Activated CD8-positive, alpha-beta memory T cell treated with anti-CD3 and anti-CD28 coated beads, Interleukin-2, amount 50 U/mL, for 1 hour (primary cell): ENCODE results near the gene RGPD5.
"Not testable (repeated sequence)": the region's sequence is repeated elsewhere in the genome, so short reads cannot be mapped to it uniquely, and the experiment has no call there.

ENCODE experiments used
- DNase-seq: peaks from one replicate; pipeline ENCODE4 v3.0.0-alpha.2; 2020; ENCODE audit errors: extremely low read depth

RGPD5 gene

DNA sequence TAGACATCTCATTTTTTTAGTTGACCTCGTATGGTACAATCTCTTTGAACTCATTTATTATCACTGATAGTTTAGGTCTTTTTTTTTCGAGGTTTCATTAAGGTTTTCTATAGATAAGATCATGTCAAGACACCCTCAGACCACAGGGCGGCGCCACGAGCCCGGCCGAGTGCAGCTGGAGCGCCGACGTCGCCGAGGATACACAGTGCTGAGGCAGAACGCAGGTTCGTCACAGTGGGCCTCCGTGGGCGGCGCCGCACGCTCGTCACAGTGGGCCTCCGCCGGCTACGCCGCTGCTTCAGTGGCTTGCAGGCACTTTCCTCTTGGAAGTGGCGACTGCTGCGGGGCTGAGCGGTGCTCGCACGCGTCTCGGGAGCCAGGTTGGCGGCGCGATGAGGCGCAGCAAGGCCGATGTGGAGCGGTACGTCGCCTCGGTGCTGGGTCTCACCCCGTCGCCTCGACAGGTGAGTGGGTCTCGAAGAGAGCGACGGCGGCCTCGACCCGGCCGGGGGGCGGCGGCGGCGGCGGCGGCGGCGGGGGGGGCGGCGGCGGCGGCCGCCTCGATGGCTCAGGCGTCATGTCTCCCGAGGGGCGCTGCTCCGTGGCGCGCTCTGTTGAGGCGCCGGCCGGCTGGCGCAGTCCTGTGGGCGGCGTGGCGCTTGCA, at the start of gene RGPD5:
RGPD5 (plus strand) TSS at position 232 of the 664 bp plus-strand sequence; CDS start at position 393, 161 bp downstream.
- DNase-seq, result not testable (repeated sequence)

DNA sequence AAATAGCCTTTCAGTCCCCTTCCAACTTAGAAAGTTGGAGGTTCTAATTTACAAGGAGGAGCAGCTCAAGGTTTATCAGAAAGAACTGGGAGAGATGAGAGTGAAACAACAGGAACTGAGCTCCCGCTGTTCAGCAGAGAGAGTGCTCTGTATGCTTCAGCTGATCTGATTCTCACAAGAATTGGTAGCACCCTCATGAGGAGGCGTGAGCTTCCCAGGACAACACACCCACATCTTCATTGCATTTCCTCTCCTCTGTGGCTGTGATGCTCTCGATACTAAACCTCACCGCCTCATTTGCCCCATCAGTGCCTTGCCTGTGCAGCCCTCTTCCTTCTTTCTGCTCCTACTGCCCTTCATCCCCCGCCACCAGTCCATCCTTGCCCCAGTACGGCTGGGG, 42.5 kb upstream of the RGPD5 start:
- DNase-seq, result not testable (repeated sequence)

DNA sequence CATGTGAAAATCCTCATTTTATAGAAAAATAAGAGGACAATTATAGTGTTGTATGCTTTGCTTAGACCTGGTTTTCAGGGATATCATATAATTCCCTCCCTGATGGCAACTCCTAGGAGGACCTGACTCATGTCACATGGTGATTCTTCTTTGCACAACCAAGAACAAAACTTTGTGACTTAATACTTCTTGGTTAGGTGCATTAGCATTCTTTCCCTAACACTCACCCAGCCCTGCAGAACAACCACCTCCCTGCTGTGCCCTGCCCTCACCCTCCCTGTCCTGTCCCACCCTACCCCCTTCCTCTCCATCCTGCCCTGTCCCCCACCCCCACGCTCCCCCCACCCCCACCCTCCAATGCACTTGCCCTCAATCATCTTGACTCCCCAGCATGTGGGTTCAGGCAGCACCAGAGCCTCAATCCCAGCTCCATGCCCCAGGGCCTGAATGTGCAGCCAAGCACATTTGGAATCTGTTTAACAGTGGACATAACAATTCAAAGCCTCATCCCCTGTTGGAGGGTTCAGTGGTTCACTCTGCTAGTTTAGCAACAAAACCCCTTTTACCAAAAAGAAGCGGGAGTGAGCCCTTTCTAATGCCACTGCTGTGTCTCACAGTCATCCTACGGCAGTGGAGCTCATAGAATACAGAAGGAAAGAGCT, 36.8 kb upstream of the RGPD5 start:
- not testable (repeated sequence) for DNase-seq

DNA sequence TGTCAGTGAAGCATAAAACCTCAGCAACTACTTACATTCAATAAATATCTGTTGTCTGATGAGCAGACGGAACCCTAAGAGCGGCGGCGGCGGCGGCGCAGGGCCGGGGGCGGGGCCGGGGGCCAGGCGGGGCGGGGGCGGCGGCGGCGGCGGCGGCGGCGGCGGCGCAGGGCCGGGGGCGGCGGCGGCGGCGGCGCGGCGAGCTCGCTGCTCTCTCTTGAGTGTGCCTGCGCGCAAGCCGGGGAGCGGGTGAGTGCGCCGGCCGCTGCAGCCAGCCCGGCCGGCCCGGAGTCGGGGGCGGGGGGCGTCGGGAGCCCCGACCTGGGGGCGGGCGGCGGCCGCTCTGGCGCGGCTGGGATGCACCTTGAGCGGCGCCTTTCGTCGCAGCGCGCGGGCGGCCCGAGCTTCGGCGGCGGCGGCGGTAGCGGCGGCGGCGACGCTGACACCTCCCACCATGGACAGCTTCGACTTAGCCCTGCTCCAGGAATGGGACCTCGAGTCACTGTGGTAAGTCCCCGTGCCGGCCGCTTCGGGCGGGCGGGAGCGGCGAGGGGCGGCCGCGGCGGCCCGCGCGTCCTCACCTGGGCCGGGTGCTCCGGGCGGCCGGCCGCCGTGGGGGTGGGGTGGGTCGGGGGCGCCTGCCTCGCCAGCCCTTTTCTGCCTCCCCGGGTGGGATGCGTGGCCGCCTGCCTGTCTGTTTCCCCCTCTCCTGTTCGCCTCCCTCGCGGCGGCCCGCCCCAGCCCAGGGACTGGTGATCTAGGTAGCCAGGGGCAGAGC, 33.7 kb upstream of the RGPD5 start:
- DNase-seq, result not testable (repeated sequence)

DNA sequence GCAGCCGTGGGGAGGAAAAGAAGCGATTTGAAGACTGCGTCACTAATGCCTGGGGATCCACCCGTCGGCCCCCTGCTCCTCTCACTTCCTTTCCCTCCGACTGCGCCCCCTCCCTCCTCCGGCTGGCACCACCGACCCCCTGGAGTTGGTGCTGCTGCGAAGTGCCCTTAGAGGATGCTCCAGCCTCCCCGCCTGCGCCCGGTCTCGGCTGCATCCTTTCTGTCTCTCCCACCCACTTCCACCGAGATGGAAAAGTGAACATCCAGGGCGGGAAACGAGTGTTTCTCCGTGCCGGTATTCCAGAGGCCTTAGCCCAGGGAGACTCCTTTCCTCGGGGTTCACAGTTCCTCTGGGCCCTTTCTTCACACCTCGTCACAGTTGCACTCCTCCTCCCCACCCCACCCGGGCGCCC, 33.1 kb upstream of the RGPD5 start:
- not testable (repeated sequence) for DNase-seq

- not testable (repeated sequence) for DNase-seq
Observed at GRCh38 chr2:109761976-109762375, 32.1 kb upstream of the RGPD5 start.

GRCh38 chr2:109766074-109766473, 28.0 kb upstream of the RGPD5 start:
- not testable (repeated sequence) for DNase-seq

- DNase-seq, result not testable (repeated sequence)
Observed at GRCh38 chr2:109766886-109767578, 27.1 kb upstream of the RGPD5 start.

DNA sequence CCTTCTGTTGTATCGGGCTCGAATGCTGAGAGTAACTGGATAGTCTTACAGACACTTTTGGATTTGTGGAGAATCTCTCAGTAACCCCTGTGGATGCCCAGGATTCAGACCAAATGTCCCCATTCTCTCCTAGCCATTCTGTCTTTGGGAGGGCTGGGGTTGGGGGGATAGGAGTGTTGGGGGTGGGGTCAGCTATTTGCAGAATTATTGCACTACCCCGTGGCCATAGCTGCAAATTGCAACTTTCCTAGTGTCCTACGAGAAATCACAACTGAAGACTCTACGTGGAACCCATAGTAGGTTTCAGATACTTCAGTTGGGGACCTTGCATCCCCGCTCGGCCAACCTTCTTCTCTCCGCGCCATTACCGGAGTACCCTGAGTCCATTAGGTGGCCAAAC, 25.2 kb upstream of the RGPD5 start:
- DNase-seq, result not testable (repeated sequence)

DNA sequence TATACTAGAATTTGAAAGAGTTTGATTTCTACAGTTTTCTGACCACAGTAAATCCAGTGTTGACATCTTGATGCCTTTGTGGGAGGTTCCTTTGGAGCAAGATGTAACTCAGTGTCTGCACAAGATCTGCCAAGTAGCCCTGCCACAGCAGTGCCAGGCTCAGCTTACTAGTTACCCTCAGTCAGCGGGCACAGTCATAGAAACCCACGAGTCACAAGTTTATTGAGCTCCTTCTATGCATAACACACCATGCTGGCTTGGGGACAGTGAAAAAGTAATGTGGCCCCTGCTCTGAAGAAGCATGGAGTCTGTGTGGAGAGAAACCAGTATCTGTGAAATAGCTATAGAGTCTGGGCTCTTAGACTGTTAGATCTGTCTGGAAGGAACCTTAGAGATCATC, 15.0 kb upstream of the RGPD5 start:
- not testable (repeated sequence) for DNase-seq

- DNase-seq, result not testable (repeated sequence)
Observed at GRCh38 chr2:109781147-109781816, 12.8 kb upstream of the RGPD5 start.

DNA sequence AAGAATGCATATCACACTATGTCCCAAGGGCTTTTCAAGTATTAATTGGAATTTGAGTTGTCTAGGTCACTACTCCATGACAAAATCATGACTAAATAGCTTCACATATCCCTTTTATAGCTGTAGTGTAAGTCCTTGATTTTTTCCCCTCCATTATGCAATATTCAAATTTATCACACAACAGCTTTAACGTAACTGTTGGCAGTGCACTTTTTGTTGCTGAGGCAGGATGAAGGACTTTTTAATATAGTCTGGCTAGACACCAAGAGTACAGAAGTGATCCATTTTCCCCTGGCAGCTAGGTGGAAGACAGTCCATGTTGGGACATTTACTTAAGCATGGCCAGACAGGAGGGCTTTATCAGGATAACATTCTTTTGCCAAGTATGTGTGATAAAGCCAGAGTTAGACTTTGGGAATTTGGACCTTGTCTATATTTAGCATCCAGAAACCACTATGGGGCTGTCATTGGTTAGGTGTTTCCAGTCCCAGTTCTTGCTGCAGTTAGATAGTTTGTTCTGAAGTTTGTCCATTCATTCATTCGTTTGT, 11.6 kb upstream of the RGPD5 start:
- not testable (repeated sequence) for DNase-seq

DNA sequence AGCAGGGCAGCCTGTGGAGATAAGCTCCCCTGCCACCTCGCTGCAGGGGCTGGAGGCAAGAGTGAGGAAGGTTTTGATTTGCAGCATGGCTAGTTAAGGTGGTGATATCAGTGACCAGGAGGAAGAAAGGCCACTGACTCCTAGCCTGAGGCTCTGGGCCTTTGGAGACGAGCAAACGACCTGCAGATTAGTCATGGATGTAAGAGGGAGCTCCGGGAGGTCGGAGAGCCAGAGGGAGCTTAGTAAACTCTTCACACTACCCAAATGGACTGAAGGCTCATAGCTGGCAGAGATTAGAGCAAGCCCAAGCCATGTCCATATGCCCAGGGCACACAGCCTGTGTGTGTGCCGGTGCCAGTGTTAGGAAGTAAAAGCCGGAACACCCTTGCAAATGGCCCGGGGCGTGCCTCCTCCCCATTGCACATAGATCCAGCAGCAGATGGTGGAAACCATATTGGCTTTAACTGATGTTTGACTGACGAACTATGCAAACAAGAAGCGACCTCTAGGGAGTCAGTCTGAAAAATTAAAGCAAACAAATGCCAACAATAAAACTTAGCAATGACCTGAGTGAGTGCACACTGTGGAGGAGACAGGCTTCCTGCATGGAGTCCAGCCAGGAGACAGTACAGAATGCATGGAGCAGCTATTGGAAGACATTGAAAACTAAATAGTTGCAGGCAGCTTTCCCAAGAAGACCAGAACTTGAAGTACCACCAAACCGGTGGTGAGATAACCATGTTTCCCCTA, 2.4 kb upstream of the RGPD5 start:
- not testable (repeated sequence) for DNase-seq

GRCh38 chr2:109792659-109793058, 1.4 kb upstream of the RGPD5 start:
- DNase-seq, result not testable (repeated sequence)

DNA sequence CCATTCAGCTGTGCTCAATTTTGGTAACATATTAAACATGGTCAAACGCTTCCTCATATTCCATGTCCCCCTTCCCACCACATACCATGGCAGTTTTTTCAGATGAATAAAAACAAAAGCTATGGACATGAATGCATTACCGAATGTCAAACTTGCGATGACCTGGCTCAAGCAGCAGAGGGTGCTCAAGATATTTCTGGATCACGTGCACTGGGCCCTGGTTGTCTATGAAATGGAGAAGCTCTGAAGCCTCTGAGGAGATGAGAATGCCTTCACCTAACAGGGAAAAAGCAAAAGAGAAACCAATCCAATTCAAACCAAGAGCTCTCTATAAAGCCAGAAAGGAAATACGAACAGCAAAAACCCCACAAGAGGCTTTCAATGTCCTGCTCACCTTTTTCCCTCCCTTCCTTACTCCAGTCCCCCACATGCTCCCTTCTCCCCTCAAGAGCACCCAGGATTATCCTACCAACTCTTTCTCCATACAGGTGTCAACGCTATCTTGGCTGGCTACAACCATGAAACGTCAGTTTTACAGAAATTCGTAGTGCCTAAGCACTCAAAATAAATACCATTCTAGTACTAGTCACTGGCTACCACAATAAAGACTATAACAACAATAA, 77.1 kb downstream of the RGPD5 start:
- not testable (repeated sequence) for DNase-seq

DNA sequence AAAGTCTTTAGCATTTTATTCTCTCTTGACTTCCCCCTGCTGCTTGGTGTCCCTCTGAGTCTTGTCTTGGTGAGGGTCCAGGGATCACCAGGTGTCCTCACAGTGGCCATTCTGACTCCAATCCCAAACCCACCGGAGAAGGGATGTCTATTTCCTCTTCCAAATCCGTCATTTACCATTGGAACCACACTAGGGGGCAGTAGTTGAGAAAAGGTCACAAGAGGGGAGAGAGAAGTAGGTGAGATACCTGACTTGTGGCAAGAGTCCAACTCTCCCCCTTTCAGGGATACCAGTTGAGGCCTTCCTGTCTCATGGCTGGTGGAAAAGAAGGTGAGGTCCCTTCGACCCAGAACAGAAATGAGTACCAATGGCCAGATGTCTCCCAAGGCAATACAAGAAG, 82.5 kb downstream of the RGPD5 start:
- DNase-seq, result not testable (repeated sequence)

GRCh38 chr2:109882112-109882511, 88.0 kb downstream of the RGPD5 start:
- DNase-seq, result not testable (repeated sequence)

DNA sequence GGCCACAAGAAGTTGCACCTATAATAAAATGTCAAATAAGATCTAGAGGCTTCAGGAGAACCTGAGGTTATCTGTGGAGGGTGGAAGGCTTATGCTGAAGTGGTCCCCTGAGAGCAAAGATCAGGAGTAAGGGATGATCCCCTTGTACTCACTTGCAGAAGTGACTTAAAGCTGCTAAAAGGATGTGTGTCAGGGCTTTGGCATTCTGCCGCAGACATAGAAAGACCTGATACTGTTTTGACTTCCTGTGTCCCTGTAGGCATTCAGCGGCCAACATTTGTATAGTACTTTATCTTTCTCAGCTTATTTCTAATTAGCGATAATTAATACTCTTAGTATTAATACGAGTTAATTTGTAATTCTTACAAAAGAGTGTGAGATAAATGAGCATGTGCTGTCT, 94.3 kb downstream of the RGPD5 start:
- DNase-seq, result not testable (repeated sequence)

DNA sequence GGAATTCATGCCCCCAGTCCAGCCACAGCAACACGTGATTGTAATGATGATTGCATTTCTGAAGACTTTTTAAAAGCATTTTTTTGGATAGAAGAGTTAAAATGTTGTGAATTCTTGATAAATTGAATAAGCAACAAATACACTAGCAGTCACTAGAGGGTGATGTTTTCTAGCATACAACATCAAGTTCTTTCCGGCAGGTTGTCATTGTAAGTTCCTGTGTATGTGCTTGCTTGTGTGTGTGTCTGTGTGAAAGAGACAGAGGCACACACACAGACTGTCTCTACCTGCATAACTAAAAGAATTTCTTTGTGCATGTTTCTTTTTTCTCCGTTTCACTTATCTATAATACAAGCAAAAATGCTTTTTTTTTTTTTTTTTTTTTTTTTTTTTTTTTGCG, 95.8 kb downstream of the RGPD5 start:
- DNase-seq, result not testable (repeated sequence)

GRCh38 chr2:109891024-109891423, 96.9 kb downstream of the RGPD5 start:
- not testable (repeated sequence) for DNase-seq
